HG02943 (cell line): ENCODE results near the gene SND1.

Source experiments
- ATAC-seq: cut with Tn5 transposase; IDR thresholded peaks from one replicate; pipeline ENCODE4 v1.9.1; 2021; ENCODE audit warnings: mild to moderate bottlenecking, low read depth, moderate library complexity; ENCODE audit not compliant: unreplicated experiment

SND1 gene

GRCh38 chr7:128045158-128045557 is 393.2 kb downstream of the SND1 start:
- no peak for ATAC-seq

GRCh38 chr7:128045766-128046165 is 393.8 kb downstream of the SND1 start:
- ATAC-seq = no peak

GRCh38 chr7:128052404-128052803 is 400.4 kb downstream of the SND1 start:
- ATAC-seq = no peak

GRCh38 chr7:128053023-128053422 is 401.0 kb downstream of the SND1 start:
- ATAC-seq = no peak

- ATAC-seq = no peak
These were observed 402.0 kb downstream of the SND1 start for GRCh38 chr7:128053991-128054390.

GRCh38 chr7:128054511-128054910 is 402.5 kb downstream of the SND1 start:
- ATAC-seq = no peak

GRCh38 chr7:128055637-128056036 is 403.6 kb downstream of the SND1 start:
- no peak for ATAC-seq

- no peak for ATAC-seq
These were observed 404.9 kb downstream of the SND1 start for GRCh38 chr7:128056901-128057300.

- no peak for ATAC-seq
These were observed 405.9 kb downstream of the SND1 start for GRCh38 chr7:128057909-128058308.

GRCh38 chr7:128059143-128059988 is 407.4 kb downstream of the SND1 start:
- ATAC-seq = no peak

GRCh38 chr7:128060018-128060417 is 408.0 kb downstream of the SND1 start:
- ATAC-seq = no peak

GRCh38 chr7:128063088-128063487 is 411.1 kb downstream of the SND1 start:
- ATAC-seq = no peak

- ATAC-seq = no peak
These were observed 413.9 kb downstream of the SND1 start for GRCh38 chr7:128065872-128066271.

- ATAC-seq = no peak
These were observed 414.4 kb downstream of the SND1 start for GRCh38 chr7:128066395-128066794.

- no peak for ATAC-seq
These were observed 414.9 kb downstream of the SND1 start for GRCh38 chr7:128066858-128067257.

GRCh38 chr7:128067983-128068382 is 416.0 kb downstream of the SND1 start:
- no peak for ATAC-seq

GRCh38 chr7:128068785-128069184 is 416.8 kb downstream of the SND1 start:
- ATAC-seq = no peak

- no peak for ATAC-seq
These were observed 417.7 kb downstream of the SND1 start for GRCh38 chr7:128069373-128070364.

- no peak for ATAC-seq
These were observed 419.4 kb downstream of the SND1 start for GRCh38 chr7:128071376-128071775.

GRCh38 chr7:128071801-128072200 is 419.8 kb downstream of the SND1 start:
- no peak for ATAC-seq

- ATAC-seq = no peak
These were observed 421.8 kb downstream of the SND1 start for GRCh38 chr7:128073671-128074310.
